H1 (cell line): ENCODE measurements around the gene VPS35L. TPM values are rescaled to one million over a fixed set of nuclear protein-coding genes. Genes with fewer than 3 reads are reported as not detected.

Source experiments
- CBX8 ChIP-seq: fragments of 300-800, 300-1000 bp; sonication (generic); IDR thresholded peaks from 2 replicates; pipeline ENCODE4 v1.7.1; 2016; ENCODE audit warnings: low read depth, low read length, borderline replicate concordance
- KDM1A ChIP-seq: fragments of 200-600, 300-600 bp; sonication (generic); IDR thresholded peaks from 2 replicates; pipeline ENCODE4 v1.7.1; 2016; ENCODE audit warnings: mild to moderate bottlenecking, low read length, borderline replicate concordance
- RNF2 ChIP-seq: fragments of 200-900, 300-1000 bp; sonication (generic); IDR thresholded peaks from 2 replicates; pipeline ENCODE4 v1.7.1; 2016; ENCODE audit warnings: borderline replicate concordance, low read depth, mild to moderate bottlenecking, antibody characterized with exemption, low read length; ENCODE audit not compliant: poor library complexity, severe bottlenecking; ENCODE audit errors: missing control alignments
- polyA plus RNA-seq, 7 experiments: library from polyadenylated mRNA; depleted of rRNA in 3 of 7; stranded (reverse) in 5 of 7; unstranded in 2 of 7; fragments of >200 nt in 5 of 7; fragments of 200-250 nt in 2 of 7; gene quantifications; 1 replicate in 5 of 7; 2 replicates in 1 of 7; 4 replicates in 1 of 7; pipeline versions ENCODE4 v1.2.1 to v1.2.3, GENCODE V29; 2011 to 2013; ENCODE audit warnings: missing spikeins in 2 of 7, mixed read lengths in 2 of 7
- total RNA-seq: library from RNA; stranded (reverse); fragmentation: NEBNext Ultra II Directional; extraction: Animal tissue kit (Norgen Biotek cat#: 25700); gene quantifications from 2 replicates; pipeline ENCODE4 v1.2.1, GENCODE V29; 2021
- TF ChIP-seq, protein P1 (sequence below): IDR thresholded peaks from 2 replicates; pipeline ENCODE4 v1.6.1; 2012; ENCODE audit warnings: low read length, inconsistent platforms
- TF ChIP-seq, protein P2 (sequence below): fragments of 300-600 bp; sonication (generic); IDR thresholded peaks from 2 replicates; pipeline ENCODE4 v1.7.1; 2012; ENCODE audit warnings: low read length, moderate library complexity, mild to moderate bottlenecking, inconsistent platforms; ENCODE audit not compliant: insufficient replicate concordance
- TF ChIP-seq, protein P3 (sequence below): IDR thresholded peaks from 2 replicates; pipeline ENCODE4 v1.6.1; 2012; ENCODE audit warnings: inconsistent platforms

Gene VPS35L
- total and polyA plus RNA-seq, 2 of the 8 experiments (the other 6 are each of a cell fraction or from before 2014, with no cell fraction given) = 31.5 to 57.1 TPM

DNA sequence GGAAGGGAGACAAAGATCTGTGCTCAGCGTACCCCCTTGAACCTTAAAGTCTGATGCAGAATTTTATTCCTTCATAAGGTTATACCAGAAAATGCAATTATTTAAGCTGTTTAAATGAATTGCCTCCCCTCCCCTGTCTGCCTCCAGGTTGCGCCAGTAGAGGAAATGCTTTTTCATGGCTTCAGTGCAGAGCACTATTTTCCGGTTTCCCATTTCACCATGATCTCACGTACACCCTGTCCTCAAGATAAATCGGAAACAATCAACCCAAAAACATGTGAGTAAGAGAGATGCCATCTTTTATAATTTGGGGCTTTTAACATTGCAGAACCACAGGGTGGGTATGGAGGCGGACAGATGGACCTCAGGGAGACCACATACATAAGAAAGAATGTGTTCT, 178.0 kb downstream of the VPS35L start (continued):
- TF ChIP-seq, protein P1, sequence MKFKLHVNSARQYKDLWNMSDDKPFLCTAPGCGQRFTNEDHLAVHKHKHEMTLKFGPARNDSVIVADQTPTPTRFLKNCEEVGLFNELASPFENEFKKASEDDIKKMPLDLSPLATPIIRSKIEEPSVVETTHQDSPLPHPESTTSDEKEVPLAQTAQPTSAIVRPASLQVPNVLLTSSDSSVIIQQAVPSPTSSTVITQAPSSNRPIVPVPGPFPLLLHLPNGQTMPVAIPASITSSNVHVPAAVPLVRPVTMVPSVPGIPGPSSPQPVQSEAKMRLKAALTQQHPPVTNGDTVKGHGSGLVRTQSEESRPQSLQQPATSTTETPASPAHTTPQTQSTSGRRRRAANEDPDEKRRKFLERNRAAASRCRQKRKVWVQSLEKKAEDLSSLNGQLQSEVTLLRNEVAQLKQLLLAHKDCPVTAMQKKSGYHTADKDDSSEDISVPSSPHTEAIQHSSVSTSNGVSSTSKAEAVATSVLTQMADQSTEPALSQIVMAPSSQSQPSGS = no peak
- TF ChIP-seq, protein P2, sequence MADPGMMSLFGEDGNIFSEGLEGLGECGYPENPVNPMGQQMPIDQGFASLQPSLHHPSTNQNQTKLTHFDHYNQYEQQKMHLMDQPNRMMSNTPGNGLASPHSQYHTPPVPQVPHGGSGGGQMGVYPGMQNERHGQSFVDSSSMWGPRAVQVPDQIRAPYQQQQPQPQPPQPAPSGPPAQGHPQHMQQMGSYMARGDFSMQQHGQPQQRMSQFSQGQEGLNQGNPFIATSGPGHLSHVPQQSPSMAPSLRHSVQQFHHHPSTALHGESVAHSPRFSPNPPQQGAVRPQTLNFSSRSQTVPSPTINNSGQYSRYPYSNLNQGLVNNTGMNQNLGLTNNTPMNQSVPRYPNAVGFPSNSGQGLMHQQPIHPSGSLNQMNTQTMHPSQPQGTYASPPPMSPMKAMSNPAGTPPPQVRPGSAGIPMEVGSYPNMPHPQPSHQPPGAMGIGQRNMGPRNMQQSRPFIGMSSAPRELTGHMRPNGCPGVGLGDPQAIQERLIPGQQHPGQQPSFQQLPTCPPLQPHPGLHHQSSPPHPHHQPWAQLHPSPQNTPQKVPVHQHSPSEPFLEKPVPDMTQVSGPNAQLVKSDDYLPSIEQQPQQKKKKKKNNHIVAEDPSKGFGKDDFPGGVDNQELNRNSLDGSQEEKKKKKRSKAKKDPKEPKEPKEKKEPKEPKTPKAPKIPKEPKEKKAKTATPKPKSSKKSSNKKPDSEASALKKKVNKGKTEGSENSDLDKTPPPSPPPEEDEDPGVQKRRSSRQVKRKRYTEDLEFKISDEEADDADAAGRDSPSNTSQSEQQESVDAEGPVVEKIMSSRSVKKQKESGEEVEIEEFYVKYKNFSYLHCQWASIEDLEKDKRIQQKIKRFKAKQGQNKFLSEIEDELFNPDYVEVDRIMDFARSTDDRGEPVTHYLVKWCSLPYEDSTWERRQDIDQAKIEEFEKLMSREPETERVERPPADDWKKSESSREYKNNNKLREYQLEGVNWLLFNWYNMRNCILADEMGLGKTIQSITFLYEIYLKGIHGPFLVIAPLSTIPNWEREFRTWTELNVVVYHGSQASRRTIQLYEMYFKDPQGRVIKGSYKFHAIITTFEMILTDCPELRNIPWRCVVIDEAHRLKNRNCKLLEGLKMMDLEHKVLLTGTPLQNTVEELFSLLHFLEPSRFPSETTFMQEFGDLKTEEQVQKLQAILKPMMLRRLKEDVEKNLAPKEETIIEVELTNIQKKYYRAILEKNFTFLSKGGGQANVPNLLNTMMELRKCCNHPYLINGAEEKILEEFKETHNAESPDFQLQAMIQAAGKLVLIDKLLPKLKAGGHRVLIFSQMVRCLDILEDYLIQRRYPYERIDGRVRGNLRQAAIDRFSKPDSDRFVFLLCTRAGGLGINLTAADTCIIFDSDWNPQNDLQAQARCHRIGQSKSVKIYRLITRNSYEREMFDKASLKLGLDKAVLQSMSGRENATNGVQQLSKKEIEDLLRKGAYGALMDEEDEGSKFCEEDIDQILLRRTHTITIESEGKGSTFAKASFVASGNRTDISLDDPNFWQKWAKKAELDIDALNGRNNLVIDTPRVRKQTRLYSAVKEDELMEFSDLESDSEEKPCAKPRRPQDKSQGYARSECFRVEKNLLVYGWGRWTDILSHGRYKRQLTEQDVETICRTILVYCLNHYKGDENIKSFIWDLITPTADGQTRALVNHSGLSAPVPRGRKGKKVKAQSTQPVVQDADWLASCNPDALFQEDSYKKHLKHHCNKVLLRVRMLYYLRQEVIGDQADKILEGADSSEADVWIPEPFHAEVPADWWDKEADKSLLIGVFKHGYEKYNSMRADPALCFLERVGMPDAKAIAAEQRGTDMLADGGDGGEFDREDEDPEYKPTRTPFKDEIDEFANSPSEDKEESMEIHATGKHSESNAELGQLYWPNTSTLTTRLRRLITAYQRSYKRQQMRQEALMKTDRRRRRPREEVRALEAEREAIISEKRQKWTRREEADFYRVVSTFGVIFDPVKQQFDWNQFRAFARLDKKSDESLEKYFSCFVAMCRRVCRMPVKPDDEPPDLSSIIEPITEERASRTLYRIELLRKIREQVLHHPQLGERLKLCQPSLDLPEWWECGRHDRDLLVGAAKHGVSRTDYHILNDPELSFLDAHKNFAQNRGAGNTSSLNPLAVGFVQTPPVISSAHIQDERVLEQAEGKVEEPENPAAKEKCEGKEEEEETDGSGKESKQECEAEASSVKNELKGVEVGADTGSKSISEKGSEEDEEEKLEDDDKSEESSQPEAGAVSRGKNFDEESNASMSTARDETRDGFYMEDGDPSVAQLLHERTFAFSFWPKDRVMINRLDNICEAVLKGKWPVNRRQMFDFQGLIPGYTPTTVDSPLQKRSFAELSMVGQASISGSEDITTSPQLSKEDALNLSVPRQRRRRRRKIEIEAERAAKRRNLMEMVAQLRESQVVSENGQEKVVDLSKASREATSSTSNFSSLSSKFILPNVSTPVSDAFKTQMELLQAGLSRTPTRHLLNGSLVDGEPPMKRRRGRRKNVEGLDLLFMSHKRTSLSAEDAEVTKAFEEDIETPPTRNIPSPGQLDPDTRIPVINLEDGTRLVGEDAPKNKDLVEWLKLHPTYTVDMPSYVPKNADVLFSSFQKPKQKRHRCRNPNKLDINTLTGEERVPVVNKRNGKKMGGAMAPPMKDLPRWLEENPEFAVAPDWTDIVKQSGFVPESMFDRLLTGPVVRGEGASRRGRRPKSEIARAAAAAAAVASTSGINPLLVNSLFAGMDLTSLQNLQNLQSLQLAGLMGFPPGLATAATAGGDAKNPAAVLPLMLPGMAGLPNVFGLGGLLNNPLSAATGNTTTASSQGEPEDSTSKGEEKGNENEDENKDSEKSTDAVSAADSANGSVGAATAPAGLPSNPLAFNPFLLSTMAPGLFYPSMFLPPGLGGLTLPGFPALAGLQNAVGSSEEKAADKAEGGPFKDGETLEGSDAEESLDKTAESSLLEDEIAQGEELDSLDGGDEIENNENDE = no peak
- TF ChIP-seq CBX8 (no peak), RNF2 (no peak), KDM1A (no peak)
- TF ChIP-seq, protein P3, sequence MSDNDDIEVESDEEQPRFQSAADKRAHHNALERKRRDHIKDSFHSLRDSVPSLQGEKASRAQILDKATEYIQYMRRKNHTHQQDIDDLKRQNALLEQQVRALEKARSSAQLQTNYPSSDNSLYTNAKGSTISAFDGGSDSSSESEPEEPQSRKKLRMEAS = no peak
